ENCODE results near the gene PAPSS1.
A peak's percentile ranks its signal among the peaks of the same experiment; 100 is the strongest.
"Not testable (repeated sequence)": the region's sequence is repeated elsewhere in the genome, so short reads cannot be mapped to it uniquely, and the experiment has no call there.

Gene PAPSS1

GRCh38 chr4:107723331-107723730 is 3.3 kb upstream of the PAPSS1 start:
- H3K4me3 ChIP-seq (ENCODE audit: low read length); H3K9me3 ChIP-seq (replicated peaks; ENCODE audit: low read length); H3K4me2 ChIP-seq (ENCODE audit: low read length); H3K9ac ChIP-seq (ENCODE audit: low read depth, low read length); H3K27me3 ChIP-seq (ENCODE audit: control insufficient read depth, insufficient read depth, low read length); H3K36me3 ChIP-seq (ENCODE audit: insufficient read depth, low read length): not testable (repeated sequence)
- H3K4me1 ChIP-seq (ENCODE audit: control insufficient read depth, insufficient read depth, low read length) = peaks cover 24% of the 10 kb centered on the region

GRCh38 chr4:107721436-107722100 is 1.5 kb upstream of the PAPSS1 start:
- Histone ChIP-seq H3K9ac (ENCODE audit: low read depth, low read length) (no peak overlapping the region), H3K4me3 (ENCODE audit: low read length) (no peak overlapping the region), H3K36me3 (ENCODE audit: insufficient read depth, low read length) (no peaks in the 10 kb centered on the region), H3K4me1 (ENCODE audit: control insufficient read depth, insufficient read depth, low read length) (peaks cover 31% of the 10 kb centered on the region), H3K4me2 (ENCODE audit: low read length) (no peak overlapping the region), H3K9me3 (replicated peaks; ENCODE audit: low read length) (no peaks in the 10 kb centered on the region), H3K27me3 (ENCODE audit: control insufficient read depth, insufficient read depth, low read length) (no peaks in the 10 kb centered on the region)

GRCh38 chr4:107719207-107719921 is 670 bp downstream of the PAPSS1 start:
- peak overlapping the region; percentile 78 for H3K9ac ChIP-seq (ENCODE audit: low read depth, low read length)
- peaks cover 15% of the 10 kb centered on the region for H3K4me1 ChIP-seq (ENCODE audit: control insufficient read depth, insufficient read depth, low read length)
- no peaks in the 10 kb centered on the region for H3K9me3 ChIP-seq (replicated peaks; ENCODE audit: low read length)
- H3K4me2 ChIP-seq (ENCODE audit: low read length) = peak overlapping the region; percentile 83
- peak overlapping the region; percentile 98 for H3K4me3 ChIP-seq (ENCODE audit: low read length)
- H3K36me3 ChIP-seq (ENCODE audit: insufficient read depth, low read length) = no peaks in the 10 kb centered on the region
- H3K27me3 ChIP-seq (ENCODE audit: control insufficient read depth, insufficient read depth, low read length) = no peaks in the 10 kb centered on the region

GRCh38 chr4:107718351-107718965 is 1.6 kb downstream of the PAPSS1 start:
- H3K36me3 ChIP-seq (ENCODE audit: insufficient read depth, low read length) = no peaks in the 10 kb centered on the region
- peak overlapping the region; percentile 78 for H3K9ac ChIP-seq (ENCODE audit: low read depth, low read length)
- peaks cover 20% of the 10 kb centered on the region for H3K4me1 ChIP-seq (ENCODE audit: control insufficient read depth, insufficient read depth, low read length)
- peak overlapping the region; percentile 98 for H3K4me3 ChIP-seq (ENCODE audit: low read length)
- no peaks in the 10 kb centered on the region for H3K9me3 ChIP-seq (replicated peaks; ENCODE audit: low read length)
- H3K4me2 ChIP-seq (ENCODE audit: low read length) = peak overlapping the region; percentile 83
- H3K27me3 ChIP-seq (ENCODE audit: control insufficient read depth, insufficient read depth, low read length) = no peaks in the 10 kb centered on the region

DNA sequence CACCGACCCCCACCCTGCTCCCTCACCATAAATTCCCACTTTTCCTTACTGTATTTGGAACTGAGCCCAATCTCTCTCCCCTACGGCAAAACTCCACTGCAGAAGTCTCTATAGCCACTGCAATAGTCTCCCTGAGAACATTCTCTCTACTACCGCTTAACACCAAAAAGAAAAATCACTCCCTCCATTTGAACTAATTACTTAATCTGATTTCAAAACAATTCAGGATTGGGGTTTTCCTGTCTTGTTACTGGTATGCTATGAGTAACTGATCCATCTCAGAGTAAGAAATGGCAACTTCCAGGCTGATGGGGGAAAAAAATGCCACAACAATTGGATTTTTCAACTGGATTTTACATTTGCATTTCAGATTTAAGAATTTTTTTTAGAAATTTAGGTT is 5.8 kb downstream of the PAPSS1 start:
- no peak overlapping the region for H3K4me2 ChIP-seq (ENCODE audit: low read length)
- H3K4me3 ChIP-seq (ENCODE audit: low read length) = no peak overlapping the region
- peaks cover 38% of the 10 kb centered on the region for H3K4me1 ChIP-seq (ENCODE audit: control insufficient read depth, insufficient read depth, low read length)
- H3K9ac ChIP-seq (ENCODE audit: low read depth, low read length) = no peak overlapping the region
- H3K36me3 ChIP-seq (ENCODE audit: insufficient read depth, low read length) = no peaks in the 10 kb centered on the region
- no peaks in the 10 kb centered on the region for H3K9me3 ChIP-seq (replicated peaks; ENCODE audit: low read length)
- H3K27me3 ChIP-seq (ENCODE audit: control insufficient read depth, insufficient read depth, low read length) = no peaks in the 10 kb centered on the region

DNA sequence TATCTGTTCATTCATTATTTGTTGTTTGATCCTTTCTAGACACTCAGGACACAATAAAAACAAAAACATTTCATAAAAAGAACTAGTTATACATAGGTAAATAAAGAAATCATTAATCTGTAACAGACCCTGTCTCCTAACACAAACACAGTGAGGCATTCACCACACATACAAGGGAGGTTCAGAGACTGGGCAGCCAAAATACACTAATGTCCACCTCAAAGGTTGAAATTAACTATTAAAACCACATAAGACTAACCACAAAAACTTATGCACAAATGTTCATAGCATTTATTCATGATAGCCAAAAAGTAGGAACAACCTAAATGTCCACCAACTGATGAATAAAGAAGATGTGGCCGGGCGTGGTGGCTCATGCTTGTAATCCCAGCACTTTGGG is 7.8 kb downstream of the PAPSS1 start:
- Histone ChIP-seq H3K9me3 (replicated peaks; ENCODE audit: low read length) (no peaks in the 10 kb centered on the region), H3K4me3 (ENCODE audit: low read length) (no peak overlapping the region), H3K27me3 (ENCODE audit: control insufficient read depth, insufficient read depth, low read length) (no peaks in the 10 kb centered on the region), H3K4me1 (ENCODE audit: control insufficient read depth, insufficient read depth, low read length) (peaks cover 25% of the 10 kb centered on the region), H3K36me3 (ENCODE audit: insufficient read depth, low read length) (no peaks in the 10 kb centered on the region), H3K9ac (ENCODE audit: low read depth, low read length) (no peak overlapping the region), H3K4me2 (ENCODE audit: low read length) (no peak overlapping the region)

DNA sequence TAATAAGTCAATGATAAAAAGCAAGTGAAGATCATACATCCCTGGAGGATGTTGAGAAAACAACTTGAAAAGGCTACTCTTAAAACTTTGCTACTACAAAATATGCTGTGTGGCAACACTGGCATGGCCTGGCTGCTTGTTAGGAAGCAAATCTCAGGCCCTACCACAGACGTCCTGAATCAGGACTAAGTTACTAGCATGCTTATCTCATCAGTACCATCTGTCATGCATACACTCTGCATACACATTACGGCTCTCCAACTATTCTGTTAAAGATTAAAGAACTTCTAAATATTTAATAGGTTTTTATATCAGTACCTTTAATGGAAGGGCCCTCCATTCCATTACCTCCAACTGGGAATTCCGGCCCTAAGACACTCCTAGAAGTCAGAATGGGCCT is 8.2 kb downstream of the PAPSS1 start:
- H3K4me1 ChIP-seq (ENCODE audit: control insufficient read depth, insufficient read depth, low read length) = peaks cover 25% of the 10 kb centered on the region
- H3K4me2 ChIP-seq (ENCODE audit: low read length) = no peak overlapping the region
- no peak overlapping the region for H3K9ac ChIP-seq (ENCODE audit: low read depth, low read length)
- H3K36me3 ChIP-seq (ENCODE audit: insufficient read depth, low read length) = no peaks in the 10 kb centered on the region
- H3K27me3 ChIP-seq (ENCODE audit: control insufficient read depth, insufficient read depth, low read length) = no peaks in the 10 kb centered on the region
- H3K9me3 ChIP-seq (replicated peaks; ENCODE audit: low read length) = peaks cover under 1% of the 10 kb centered on the region
- no peak overlapping the region for H3K4me3 ChIP-seq (ENCODE audit: low read length)

DNA sequence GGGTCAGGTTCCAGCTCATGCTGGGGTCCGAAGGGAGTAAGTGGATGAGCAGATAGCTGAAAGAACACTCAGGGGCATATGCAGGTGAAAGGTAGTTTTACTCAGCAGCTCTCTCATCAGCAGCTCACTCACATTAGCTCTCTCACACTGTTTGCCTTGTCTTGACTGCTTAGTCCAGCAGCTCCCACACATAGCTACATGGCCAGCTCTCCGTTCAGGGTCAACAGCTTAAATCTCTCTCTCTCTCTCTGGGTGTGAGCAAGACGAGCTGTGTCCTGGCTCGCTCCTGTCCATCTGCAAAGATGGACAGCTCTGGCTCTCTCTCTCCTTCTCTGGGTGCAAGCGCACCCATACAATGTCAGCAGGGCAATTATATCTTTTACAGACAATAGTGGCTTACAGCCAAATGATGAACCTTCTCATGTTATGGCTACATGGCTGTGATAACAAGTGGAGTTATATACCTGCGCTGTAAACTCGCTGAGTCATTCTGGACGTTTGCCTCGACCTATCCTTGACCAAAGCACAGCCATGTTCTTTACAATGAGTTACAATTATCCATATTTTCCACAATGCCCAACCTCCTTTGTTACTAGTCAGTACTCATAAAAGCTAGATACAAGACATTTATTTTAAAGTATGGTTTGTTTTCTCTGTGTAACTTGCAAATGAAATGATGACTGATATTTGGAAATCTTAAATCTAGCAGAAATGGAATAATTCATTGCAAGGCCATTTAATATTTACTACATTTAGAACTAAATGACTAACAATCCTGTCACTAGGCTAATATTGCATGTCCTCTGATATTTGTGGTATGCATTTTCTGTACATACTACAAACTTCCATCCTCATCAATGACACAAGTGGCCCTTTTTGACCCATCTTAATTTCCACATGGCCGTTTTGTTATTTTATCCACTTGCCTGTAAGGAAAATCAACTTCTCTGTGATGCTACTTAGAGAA is 9.3 kb downstream of the PAPSS1 start:
- peaks cover 25% of the 10 kb centered on the region for H3K4me1 ChIP-seq (ENCODE audit: control insufficient read depth, insufficient read depth, low read length)
- H3K27me3 ChIP-seq (ENCODE audit: control insufficient read depth, insufficient read depth, low read length) = no peaks in the 10 kb centered on the region
- peaks cover 5% of the 10 kb centered on the region for H3K9me3 ChIP-seq (replicated peaks; ENCODE audit: low read length)
- peaks cover 1% of the 10 kb centered on the region for H3K36me3 ChIP-seq (ENCODE audit: insufficient read depth, low read length)
- H3K9ac ChIP-seq (ENCODE audit: low read depth, low read length) = no peak overlapping the region
- no peak overlapping the region for H3K4me2 ChIP-seq (ENCODE audit: low read length)
- H3K4me3 ChIP-seq (ENCODE audit: low read length) = no peak overlapping the region

GRCh38 chr4:107709916-107710315 is 10.1 kb downstream of the PAPSS1 start:
- peaks cover 25% of the 10 kb centered on the region for H3K4me1 ChIP-seq (ENCODE audit: control insufficient read depth, insufficient read depth, low read length)
- peak overlapping the region; percentile 12 for H3K4me2 ChIP-seq (ENCODE audit: low read length)
- no peak overlapping the region for H3K4me3 ChIP-seq (ENCODE audit: low read length)
- no peaks in the 10 kb centered on the region for H3K27me3 ChIP-seq (ENCODE audit: control insufficient read depth, insufficient read depth, low read length)
- peaks cover 3% of the 10 kb centered on the region for H3K36me3 ChIP-seq (ENCODE audit: insufficient read depth, low read length)
- H3K9me3 ChIP-seq (replicated peaks; ENCODE audit: low read length) = peaks cover 5% of the 10 kb centered on the region
- H3K9ac ChIP-seq (ENCODE audit: low read depth, low read length) = no peak overlapping the region

DNA sequence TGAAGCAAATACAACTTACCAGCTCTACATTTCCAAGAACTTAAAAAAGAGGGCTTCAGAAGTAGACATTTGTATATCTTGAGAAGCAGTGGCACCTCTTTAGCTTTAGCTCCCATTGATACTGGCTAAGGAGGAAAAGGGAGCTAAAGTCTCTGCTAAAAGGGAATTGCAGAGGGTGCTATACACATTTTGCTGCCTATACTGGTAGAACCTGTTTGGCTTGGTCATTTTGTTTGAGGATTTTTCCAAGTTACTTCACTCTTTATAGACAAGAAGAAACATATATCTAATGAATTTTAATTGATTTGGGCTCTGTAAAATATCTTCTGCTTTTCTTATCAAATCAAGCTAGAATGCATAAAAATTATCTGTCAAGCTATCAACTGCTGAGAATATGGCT is 11.8 kb downstream of the PAPSS1 start:
- Histone ChIP-seq H3K9ac (ENCODE audit: low read depth, low read length) (no peak overlapping the region), H3K4me3 (ENCODE audit: low read length) (no peak overlapping the region), H3K9me3 (replicated peaks; ENCODE audit: low read length) (peaks cover 5% of the 10 kb centered on the region), H3K27me3 (ENCODE audit: control insufficient read depth, insufficient read depth, low read length) (no peaks in the 10 kb centered on the region), H3K4me2 (ENCODE audit: low read length) (no peak overlapping the region), H3K4me1 (ENCODE audit: control insufficient read depth, insufficient read depth, low read length) (peaks cover 21% of the 10 kb centered on the region), H3K36me3 (ENCODE audit: insufficient read depth, low read length) (peaks cover 3% of the 10 kb centered on the region)
